ENCODE data around the gene CNTLN.
A peak's percentile ranks its signal among the peaks of the same experiment; 100 is the strongest.
"Not testable (repeated sequence)": the region's sequence is repeated elsewhere in the genome, so short reads cannot be mapped to it uniquely, and the experiment has no call there.

CNTLN gene

DNA sequence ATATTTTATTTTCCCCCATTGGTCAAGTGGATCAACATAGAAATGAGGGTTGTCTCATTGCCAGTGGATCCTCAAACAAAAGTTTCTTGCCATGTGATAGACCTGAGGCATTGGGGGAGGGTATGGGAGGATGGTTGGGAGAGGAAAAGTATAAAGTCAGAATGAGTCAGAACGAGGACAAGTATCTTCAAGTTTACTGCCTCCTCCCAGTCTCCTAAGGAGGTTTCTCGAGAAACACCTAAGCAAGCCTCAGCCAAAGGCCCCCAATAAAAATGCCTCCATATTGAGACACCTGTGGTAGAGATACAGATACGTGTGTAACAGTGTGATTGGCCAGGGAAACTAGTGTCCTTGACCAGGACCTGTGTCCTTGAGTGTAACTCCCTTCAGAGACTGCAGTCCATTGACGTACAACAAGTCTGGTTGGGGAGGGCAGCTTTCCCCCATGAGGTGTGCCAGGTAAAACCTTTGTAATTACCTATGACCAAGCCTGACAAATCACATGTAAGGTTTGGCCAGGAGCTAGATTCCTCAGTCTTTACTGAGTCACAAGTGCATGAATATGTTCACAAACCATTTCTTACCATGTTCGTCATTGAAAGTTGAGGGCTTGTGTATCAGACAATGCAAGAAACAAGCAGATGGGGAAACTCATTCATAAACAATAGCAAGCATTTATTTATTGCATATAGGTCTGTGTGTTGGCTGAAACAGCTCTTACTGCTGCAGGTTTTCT, 245.5 kb downstream of the CNTLN start:
- no peak for DNase-seq (ENCODE audit: low read depth)
- no peak for TF ChIP-seq CTCF (IDR thresholded peaks at IDR 0.05; ENCODE audit: low read length, missing control alignments)

DNA sequence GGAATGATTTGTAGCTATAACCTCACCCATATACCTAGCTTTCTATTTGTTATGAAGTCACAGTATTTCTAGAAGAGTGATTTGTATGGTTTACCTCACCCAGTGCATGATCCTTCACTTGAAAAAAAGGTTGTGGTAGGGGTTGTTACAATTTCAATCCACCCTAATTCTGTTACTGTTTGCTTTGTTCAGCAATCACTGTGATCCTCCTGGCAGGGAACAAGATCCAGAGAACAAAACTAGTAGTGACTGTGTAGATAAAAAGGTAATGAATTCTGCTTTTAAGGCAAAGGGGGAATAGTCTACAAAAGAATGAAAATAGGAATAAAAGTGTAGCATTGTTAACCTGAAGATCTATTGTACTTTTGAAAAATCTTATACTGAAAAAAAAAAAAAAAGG, 252.7 kb downstream of the CNTLN start:
- no peak for DNase-seq (ENCODE audit: low read depth)
- TF ChIP-seq CTCF (IDR thresholded peaks at IDR 0.05; ENCODE audit: low read length, missing control alignments), result no peak
- no peak overlapping the region for H3K4me3 ChIP-seq (replicated peaks; ENCODE audit: low read depth, low read length)

More for the DNA sequence above, 245.5 kb downstream of the CNTLN start:
- H3K4me3 ChIP-seq (replicated peaks; ENCODE audit: low read depth, low read length), result no peak overlapping the region

DNA sequence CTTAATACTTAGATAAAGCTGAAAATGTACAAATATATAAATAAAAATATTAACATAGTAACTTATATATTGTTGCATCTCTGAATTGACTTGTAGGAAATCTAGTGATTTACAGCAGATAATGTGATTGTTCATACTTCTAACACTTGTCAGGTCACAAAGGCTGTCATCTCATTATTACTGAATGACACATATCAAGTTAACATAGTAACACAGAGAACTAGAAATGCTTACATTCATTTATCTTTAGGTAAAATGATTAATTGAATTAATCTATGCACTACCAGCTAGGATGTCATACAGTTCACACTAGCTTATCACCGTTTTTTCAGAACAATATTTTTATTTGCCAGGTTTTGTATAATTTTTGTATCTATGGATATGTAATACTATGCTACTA, 254.2 kb downstream of the CNTLN start:
- no peak for DNase-seq (ENCODE audit: low read depth)
- H3K4me3 ChIP-seq (replicated peaks; ENCODE audit: low read depth, low read length), result no peak overlapping the region
- no peak for TF ChIP-seq CTCF (IDR thresholded peaks at IDR 0.05; ENCODE audit: low read length, missing control alignments)

- no peak overlapping the region for H3K4me3 ChIP-seq (replicated peaks; ENCODE audit: low read depth, low read length)
- no peak for TF ChIP-seq CTCF (IDR thresholded peaks at IDR 0.05; ENCODE audit: low read length, missing control alignments)
- no peak for DNase-seq (ENCODE audit: low read depth)
Measured at GRCh38 chr9:17394881-17395510, 260.2 kb downstream of the CNTLN start.

GRCh38 chr9:17397166-17397728, 262.4 kb downstream of the CNTLN start:
- DNase-seq (ENCODE audit: low read depth), result peak; percentile 1
- not testable (repeated sequence) for H3K4me3 ChIP-seq (replicated peaks; ENCODE audit: low read depth, low read length)

DNA sequence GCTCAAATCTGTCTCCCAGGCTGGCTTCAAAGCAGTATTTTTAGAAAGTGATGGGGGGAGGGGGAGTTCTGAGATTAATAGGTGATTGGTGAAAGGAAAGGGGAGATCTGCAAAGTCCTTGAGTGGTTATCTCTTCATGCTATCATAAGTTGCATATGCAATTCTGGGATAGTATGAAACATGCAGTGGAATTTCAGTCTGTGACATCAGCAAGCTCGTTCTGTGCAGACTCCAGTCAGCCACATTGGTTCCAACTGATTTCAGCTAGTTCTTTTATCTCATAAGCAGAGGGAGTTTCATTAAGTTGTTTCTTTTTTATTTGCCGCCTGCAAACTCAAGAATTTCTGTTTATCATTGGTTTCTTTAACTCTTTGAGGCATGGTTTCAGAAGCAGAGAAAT, 263.5 kb downstream of the CNTLN start:
- H3K4me3 ChIP-seq (replicated peaks; ENCODE audit: low read depth, low read length), result no peak overlapping the region
- DNase-seq (ENCODE audit: low read depth), result peak; percentile 56
- no peak for TF ChIP-seq CTCF (IDR thresholded peaks at IDR 0.05; ENCODE audit: low read length, missing control alignments)

DNA sequence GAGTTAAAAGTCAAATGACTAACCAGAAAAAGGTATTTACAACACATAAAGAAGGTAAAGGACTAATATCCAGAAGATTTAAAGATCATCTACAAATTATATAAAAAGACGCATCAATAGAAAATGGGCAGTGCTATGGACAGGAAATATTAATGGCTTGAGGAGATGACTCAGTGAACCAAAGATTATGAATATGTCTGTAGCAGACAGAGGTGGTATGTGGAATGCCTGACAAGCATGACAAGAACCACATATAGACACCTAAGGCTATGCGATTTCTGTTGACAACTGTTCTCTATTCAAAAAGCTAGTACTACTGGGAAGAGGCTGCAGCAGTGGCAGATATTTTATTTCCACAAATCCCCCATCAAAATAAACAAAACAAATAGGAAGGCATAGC, 267.0 kb downstream of the CNTLN start:
- H3K4me3 ChIP-seq (replicated peaks; ENCODE audit: low read depth, low read length), result no peak overlapping the region
- no peak for TF ChIP-seq CTCF (IDR thresholded peaks at IDR 0.05; ENCODE audit: low read length, missing control alignments)
- no peak for DNase-seq (ENCODE audit: low read depth)

All from fibroblast of pulmonary artery (primary cell).